Lower leg skin (tissue), 3 donors: ENCODE measurements around the gene GSG1L.

Experiments used
- CTCF ChIP-seq, 3 donors: fragments of 450-650 bp; IDR thresholded peaks; one replicate each; pipeline ENCODE4 v1.5.1; 2016; ENCODE audit warnings: antibody characterized with exemption in 3 of 3, mild to moderate bottlenecking in 3 of 3, moderate library complexity in 2 of 3
- POLR2A ChIP-seq, 2 donors: fragments of 450-650 bp; IDR thresholded peaks; one replicate each; pipeline ENCODE4 v1.6.1; 2016 to 2017; ENCODE audit warnings: antibody characterized with exemption in 2 of 2, mild to moderate bottlenecking in 1 of 2, moderate library complexity in 1 of 2

- TF ChIP-seq CTCF (IDR thresholded peaks at IDR 0.05) (no peak), POLR2A (IDR thresholded peaks at IDR 0.05) (no peak)
These were observed 272.2 kb downstream of the GSG1L start for GRCh38 chr16:27791404-27791719.
